NCI-H187 (cell line): ENCODE measurements around the gene TLR9.
"Not testable (repeated sequence)": the region's sequence is repeated elsewhere in the genome, so short reads cannot be mapped to it uniquely, and the experiment has no call there.

ENCODE experiments used
- DNase-seq, 2 experiments: peaks; one replicate each; lab custom pipeline; 2025; lab: John Stamatoyannopoulos, UW

The TLR9 gene

DNA sequence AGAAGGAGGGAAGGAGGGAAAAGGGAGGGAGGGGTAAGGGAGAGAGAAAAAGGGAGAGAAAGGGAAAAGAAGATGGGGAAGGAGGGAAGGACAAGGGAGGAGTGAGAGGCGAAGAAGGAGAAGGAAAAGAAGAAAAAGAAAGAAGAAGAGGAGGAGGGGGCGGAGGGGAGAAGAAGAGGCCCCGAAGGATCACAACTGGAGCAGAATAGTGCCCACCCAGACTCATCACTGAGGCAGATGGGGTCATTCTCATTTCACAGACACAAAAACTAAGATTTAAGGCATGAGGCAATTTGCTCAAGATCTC, 30.2 kb downstream of the TLR9 start:
- DNase-seq = no peak

DNA sequence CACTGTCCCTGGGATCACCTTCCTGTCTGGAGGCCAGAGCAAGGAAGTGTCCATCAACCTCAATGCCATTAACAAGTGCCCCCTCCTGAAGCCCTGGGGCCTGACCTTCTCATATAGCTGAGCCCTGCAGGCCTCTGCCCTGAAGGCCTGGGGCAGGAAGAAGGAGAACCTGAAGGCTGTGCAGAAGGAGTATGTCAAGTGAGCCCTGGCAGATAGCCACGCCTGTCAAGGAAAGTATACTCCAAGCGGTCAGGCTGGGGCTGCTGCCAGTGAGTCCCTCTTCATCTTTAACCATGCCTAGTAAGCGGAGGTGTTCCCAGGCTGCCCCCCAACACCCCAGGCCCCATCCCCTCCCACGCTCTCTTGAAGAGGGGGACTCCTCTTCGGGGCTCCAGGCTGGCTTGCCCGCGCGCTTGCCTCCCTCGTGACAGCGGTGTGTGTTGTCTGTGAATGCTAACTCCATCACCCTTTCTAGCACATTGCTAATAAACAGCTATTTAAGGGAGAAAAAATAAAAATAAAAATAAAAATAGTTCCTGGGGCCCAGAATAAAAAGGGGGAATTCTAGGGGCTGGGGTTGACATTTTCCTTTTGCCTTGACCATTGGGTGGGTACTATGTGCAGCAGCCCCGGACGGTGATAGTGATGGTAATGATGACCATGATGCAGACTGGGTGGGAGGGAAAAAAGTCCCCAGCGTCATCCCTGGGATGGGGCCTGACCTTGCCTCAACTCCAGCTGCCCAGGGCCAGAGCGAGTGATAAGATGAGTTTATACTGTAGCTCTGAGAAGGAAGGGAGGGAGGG, 30.8 kb downstream of the TLR9 start:
- no peak for DNase-seq

DNA sequence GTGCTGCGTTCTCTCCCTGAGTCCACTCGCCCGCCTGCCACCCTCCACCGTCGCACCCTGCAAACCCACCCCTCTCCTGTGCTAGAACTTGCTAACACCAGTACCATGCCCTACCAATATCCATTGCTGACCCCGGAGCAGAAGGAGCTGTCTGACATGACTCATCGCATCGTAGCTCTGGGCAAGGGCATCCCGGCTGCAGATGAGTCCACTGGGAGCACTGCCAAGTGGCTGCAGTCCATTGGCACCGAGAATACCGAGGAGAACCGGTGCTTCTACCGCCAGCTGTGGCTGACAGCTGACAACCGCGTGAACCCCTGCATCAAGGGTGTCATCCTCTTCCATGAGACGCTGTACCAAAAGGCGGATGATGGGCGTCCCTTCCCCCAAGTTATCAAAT, 32.4 kb downstream of the TLR9 start:
- DNase-seq = no peak

DNA sequence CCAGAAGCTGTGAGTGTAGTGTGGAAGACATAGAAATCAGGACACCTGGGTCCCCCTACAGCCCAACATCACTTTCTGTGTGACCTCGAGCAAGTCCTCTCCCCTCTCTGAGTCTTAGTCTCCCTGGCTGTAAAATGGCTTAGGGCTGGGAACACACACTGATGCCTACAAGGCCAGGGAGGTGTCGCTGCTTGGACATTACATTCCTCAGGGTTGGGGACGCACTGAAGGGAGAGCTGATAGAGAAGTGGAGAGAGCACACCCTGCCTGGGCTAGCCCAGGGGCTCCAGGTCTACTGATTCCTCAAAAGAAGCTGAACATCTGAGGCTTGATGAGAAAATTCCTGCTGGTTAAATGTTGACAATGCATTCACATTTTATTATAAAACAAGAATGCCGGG, 33.8 kb downstream of the TLR9 start:
- no peak for DNase-seq

DNA sequence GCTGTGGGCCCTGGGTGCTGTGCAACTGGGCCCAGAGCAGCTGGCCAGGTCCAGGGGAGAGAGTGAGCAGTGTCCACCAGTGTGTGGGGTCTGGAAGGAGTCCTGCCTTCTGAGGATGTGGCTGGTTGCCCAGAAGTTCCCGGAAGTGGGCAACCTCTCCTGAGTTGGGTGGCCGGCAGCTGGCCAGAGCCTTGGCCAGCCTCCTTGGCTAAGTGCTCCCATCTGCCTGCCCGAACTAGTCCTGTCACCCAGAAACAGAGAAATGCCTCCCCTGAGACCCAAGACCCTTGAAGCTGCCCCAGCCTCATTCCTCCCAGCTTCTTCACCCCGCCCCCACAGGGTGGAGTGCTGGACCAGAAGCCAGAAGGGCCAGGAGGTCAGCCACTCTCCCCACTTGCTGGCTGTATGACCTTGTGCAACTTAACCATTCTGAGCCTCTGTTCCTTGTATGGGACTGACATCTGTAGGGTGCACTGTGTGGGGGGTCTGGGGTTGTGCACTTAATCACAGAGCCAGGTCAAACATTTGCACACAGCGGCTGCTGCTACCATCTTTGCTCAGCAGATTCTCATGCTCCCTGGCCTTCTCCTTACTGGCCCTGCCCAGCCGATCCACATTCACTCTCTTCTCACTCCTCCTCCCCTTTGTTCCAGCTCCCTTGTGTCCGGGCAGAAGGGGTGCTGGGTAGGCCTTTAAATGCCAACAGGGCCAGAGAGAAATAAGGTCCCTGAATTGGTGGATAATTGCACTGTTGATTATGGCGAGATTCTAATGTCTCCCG, 35.0 kb downstream of the TLR9 start:
- DNase-seq = no peak

DNA sequence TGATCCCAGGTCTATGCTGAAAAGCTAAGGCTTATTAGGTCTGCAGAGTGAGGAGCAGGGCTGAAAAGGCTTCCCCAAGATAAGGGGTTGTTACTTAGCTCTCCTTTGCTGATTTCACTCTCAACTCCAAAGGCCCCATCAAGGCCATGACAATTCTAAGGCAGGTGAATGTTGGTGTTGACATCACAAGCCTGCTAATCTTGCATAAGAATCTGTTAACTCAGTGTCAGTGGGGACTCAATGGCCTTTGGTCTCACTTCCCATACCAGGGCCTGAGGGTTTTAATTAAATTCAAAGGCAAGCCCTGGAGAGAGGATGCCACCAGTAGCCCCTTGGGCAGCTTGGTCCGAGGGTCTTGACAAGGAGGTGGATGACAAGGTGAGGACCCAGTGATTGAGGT, 36.9 kb downstream of the TLR9 start:
- DNase-seq = no peak

DNA sequence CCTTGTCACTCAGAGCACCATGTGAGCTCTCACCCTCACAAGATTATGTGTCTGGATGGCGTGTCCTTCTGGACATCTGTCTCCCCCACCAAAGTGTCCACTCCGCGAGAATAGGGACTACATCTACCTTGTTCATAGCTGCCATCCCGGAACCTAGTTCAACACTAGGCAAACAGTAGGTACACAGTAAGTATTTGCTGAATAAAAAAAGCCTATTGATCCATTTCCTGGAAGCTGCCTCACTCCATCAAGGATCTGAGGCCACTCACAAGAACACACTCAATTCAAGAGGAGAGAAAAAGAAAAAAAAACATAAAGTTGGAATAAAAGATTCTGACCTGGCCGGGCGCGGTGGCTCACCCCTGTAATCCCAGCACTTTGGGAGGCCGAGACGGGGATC, 38.7 kb downstream of the TLR9 start:
- DNase-seq = no peak

DNA sequence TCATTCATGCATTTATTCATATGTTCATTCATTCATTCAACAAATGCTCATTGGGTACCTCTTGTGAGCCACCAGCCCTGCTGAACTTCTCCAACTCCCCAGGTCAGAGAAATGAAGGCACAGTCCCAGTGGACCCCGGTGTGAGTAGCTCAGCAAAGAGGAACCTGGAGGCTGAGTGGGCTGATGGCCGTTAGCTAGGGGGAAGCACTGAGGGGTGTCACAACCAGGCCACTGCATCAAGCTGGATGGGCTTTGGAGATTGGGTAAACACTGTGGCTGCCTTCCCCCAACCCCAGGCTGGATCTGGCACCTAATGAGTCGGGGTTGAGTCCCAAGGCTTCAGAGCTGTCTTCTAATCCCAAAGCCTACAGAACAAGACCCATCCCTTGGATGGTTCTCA, 39.6 kb downstream of the TLR9 start:
- DNase-seq = no peak

DNA sequence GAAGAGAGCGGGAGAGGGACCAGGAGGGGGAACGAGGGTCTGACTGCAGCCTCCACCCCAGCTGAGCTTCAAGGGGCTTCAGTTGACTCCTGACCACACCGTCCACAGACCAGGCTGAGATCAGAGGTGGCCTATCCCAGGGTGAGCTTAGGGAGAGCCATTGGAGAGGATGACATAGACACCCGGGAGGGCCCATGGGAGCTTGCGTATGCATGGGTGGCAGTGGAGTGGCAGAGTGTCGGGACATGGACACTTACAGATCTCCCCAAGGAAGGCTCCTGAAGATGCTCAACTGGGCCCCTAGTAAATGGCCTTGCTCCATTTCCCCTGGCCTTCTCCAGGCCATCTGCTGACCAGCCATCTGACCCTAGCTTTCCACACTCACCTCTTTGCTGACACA, 40.1 kb downstream of the TLR9 start:
- no peak for DNase-seq

DNA sequence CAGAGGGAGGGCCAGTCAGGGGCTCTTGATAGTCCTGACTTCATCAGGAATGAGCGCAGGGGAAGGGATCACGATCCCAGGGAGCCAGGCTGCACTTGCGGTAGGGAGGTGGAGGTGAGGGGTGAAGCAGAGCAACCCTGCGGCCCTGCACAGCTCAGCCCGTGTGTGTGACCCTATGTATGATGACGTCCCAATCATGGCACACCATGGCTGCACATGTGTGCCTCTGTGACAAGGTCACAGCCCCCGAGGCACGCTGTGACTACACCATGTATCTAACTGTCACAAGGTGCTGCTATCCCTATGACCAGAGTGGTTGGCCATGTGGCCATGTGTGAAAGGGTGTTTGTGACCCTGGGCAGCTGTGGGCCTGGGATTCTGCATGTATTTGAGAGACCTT, 40.8 kb downstream of the TLR9 start:
- DNase-seq = no peak

DNA sequence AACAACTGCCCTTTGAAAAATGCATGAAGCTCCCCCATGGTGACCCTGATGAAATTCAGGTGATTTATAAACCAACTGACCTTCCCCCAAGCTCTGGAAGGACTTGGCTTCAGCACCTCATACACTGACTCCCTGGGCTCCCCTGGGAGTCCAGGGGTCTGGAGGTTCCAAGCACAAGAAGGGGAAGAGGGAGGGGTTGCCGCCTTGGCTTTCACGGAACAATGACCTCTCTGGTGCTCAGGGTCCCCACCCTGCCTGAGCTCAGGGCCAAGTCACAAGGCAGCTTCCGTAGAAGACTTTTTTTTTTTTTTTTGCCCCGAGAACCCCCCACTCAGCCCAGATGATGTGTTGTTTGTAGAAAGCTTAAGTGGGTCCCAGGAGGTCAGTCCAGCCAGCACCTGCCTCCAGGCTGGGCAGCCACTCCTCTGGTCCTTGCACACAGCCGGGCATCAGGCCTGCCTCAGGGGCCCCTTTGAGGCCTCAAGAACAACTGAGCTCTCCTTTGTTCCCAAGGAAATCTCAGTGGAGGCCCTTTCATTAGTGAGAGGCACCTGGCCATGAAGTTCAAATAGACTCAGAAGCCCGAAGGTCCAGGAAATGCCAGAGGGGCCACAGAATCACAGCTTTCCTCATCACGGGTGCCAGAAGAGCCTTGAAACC, 41.5 kb downstream of the TLR9 start:
- no peak for DNase-seq

DNA sequence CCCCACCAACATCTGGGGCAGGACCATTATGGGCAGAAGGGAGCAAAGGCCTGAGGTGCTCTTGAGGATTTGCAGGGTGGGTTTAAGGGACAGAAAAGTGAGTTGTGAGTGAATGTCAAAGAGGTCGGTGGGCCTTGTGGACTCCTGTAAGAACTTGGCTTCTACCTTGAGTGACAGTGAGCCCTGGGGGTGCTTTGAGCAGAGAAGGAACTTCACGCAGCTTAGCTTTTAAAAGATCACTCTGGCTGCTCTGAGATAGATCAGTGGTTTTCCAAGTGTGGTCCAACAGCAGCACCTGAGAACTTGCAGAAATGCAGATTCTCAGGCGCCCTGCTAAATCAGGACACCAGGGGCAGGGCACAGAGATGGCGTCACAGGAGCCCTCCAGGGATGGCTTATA, 42.8 kb downstream of the TLR9 start:
- DNase-seq = no peak

DNA sequence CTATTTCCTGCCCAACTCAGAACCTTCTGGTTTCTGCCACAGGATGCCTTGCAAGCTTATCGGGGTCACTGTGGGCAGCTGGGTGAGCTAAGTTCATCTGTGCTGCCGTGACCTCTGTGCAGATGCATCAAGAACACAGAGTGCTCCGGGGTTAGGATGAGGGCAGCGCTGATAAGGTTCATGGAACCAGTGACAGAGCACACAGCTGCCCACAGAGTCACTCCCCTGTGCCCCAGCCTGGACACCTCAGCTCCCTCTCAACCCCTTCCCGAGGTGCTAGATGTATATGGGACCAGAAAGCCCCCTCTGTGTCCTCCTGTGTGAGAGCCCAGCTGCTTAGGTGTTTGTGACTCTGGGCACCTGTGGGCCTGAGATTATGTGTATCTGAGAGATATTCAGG, 43.2 kb downstream of the TLR9 start:
- DNase-seq = no peak

DNA sequence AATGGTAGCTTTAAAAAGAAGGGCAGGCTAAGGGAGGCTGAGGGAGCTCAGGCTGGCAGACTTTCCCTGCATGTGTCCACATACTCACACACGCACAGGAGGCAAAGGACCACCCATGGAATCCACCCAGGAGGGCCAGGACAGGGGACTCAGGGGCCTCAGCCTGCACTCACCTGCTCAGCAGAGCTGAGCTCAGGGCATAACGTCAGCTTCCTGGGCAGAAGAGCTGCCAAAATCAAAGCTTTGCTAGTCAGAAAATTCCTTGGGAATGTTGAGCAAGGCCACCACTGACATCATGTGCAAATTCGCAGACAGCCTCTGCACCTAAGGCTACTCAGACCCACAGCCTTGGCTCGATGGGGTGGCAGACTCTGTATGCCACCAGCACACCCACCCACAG, 43.9 kb downstream of the TLR9 start:
- DNase-seq = no peak

DNA sequence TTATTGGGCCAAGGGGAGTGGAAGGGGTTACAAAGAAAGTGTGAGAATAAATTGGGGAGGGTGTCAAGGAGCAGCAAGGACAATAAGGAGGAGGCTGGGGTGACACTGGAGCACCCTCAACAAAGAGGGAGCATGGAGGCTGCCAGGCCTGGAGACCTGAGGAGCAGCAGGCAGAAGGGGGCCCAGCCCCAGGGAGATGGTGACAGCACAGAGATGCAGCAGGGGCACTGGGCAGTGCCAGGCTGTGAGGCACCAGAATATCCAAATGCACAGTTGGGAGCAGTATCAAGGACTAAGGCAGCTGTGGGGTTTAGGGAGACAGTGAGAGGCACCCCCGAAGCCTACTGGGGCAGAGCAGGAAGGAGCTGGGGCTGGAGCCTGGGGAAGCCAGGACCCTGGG, 46.9 kb downstream of the TLR9 start:
- DNase-seq = no peak

DNA sequence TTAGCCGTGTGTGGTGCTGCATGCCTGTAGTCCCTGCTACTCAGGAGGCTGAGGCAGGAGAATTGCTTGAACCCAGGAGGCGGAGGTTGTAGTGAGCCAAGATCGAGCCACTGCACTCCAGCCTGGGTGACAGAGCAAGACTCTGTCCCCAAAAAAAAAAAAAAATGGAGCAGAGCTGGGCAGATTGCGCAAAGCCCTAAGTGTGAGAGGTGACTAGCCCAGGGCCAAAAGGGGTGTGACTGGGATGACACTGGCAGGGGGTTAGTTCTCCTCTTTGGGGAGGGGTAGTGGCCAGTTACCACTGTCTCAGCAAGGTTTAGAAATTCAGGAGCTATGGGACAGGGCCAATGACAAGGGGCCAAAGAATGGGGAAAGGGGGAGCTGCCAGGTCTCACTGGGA, 47.3 kb downstream of the TLR9 start:
- DNase-seq = not testable (repeated sequence)

DNA sequence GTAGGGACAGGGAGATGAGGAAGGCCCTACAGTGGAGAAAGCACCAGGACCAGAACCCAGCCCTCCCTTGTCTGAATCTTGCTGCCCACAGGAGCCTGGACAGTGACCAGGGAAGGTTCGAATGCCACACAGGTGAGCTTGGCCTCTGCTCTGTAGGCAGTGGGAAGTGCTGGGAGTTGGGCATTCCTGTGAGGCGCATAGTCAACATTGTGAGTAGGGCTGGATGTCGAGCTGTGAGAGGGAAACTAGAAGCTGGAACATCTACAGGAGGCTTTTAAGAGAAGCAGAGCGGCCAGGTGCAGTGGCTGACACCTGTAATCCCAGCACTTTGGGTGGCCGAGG, 47.8 kb downstream of the TLR9 start:
- DNase-seq = no peak

DNA sequence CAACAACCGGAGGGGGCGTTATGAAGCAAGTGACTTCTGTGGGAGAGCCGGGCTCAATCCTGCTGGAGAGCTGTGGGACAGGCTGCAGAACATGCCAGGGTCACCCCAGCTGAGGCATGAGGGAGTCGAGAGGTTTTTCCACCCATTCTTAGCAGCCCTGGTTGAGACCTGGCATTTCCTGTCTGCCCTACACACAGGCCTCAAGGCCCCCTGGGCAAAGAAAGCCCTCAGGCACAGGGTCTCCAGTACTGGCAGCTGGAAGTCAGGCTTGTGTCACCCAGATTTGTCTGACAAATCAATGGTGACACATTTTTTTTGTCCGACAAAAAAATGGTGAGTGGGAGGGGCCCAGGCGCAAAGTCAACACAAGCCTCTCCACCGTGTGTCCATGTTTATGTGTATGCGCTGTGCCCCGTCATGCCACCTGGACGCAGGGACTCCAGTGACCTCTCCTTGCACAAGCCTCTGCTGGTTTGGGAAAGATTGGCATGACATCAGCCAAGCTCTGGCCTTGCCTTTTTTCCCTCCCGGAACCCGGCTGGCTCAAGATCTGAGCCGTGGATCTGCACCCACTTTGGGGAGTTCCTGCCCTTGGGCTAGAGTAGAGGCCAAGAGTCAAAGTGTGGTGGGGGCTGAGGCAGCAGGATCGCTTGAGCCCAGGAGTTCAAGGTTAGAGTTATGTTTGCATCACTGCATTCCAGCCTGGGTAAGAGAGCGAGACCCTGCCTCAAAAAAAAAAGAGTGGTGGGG, 48.3 kb downstream of the TLR9 start:
- DNase-seq = no peak

DNA sequence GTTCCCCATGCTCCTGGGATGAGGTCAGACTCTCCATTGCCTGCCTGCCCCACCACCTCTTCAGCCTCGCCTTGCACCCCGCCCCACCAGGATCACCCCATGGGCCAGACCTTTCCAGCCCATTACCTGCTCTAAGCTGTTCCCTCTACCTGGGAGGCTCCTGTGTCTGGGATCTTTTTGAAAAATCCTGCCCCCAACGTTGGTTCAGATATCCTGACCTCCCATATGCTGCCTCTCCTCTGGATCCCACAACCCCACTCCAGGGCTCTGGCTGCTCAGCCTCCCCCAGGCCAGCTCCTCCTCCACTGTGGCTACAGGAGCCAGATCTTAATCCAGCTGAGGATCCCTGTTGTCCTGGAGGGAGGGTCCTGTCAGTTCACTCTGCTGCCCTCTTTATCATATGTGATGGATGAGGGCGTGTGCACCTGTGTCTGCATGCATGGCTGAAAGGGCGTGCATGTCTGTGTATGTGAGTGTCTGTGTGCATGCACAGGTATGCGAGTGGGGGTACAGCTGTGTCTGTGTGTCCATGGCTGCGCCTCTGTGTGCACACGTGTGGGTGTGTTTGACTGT, 49.2 kb downstream of the TLR9 start:
- no peak for DNase-seq

DNA sequence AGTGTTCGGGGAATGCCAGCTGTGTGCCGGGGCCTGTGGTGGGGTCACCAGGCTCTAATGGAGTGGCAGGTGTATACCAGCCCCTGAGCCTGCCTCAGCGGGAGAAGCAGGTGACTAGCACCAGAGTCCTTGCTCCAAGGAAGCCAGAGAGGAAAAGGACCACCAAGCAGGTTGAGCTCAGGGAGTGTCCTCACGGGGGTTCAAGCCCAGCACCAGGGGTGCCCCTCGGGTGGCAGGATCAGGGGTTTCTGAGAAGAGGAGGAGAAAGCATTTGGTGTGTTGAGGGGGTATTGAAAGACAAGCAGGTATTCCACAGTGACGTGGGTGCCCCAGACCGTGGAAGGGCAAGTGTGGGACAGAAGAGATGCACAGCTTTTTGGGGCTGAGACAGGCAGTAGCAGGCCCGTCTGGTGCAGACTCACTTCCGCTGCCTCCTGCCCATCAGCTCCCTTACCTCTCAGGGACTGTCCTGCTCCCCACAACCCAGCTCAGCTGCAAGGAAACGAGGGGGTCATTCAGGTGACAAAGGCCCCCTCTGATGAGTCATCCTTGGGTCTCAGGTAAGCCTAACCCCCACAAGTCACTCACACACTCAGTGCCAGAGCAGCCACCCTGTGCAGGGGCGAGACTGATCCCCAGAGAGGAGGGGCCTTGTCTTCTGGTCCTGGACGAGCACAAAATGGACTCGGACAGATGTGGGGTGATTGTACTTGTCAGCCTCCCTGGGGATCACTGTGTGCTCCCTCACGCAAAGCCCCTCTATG, 49.8 kb downstream of the TLR9 start:
- no peak for DNase-seq

DNA sequence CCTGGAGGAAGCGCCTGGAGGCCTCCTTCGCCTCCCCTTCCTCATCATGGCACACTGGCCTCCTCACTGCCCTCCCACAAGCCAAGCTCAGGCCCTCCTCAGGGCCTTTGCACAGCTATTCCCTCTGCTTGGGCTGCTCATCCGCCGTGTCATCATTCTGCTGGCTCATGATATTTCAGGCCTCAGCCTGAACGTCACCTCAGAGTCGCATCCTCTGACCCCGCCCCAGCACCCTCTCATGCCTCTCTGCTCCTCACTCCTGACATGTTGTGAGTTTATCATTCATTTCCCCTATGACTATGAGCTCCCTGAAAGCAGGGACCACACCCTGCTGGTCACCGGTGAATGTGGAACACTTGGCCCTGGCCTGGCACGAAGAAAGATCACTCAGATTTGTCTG, 50.5 kb downstream of the TLR9 start:
- DNase-seq = no peak

DNA sequence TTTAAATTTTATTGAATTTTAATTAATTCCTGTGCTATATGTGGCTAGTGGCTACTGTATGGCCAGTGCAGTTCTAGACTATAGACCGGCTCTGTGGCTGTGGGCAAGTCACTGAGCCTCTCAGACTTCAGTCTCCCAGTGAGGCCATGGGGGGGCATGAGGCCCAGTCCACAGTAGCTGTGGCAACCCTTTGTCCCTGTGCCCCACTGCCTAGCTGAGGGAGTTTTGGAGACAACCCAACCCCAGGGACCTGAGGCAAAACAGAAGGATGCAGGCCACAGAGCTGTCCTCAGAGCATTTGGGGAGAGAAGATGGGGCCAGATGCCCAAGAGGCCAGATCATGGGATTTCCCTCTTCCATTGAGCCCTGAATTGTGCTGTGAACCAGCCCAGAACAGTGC, 52.3 kb downstream of the TLR9 start:
- no peak for DNase-seq
